NCI-H1092 treated with DMSO at 0.1 percent for 48 hours (cell line): Measurements from ENCODE around the gene PPP1R9B.

Experiments used
- DNase-seq: peaks from one replicate; lab custom pipeline; 2025; lab: John Stamatoyannopoulos, UW

Gene PPP1R9B

GRCh38 chr17:50155115-50155819, 4.8 kb upstream of the PPP1R9B start:
- DNase-seq: no peak

GRCh38 chr17:50154604-50155003, 4.1 kb upstream of the PPP1R9B start:
- no peak for DNase-seq

- no peak for DNase-seq
These were observed 3.4 kb upstream of the PPP1R9B start for GRCh38 chr17:50153650-50154575.

GRCh38 chr17:50152736-50153135, 2.3 kb upstream of the PPP1R9B start:
- no peak for DNase-seq

DNA sequence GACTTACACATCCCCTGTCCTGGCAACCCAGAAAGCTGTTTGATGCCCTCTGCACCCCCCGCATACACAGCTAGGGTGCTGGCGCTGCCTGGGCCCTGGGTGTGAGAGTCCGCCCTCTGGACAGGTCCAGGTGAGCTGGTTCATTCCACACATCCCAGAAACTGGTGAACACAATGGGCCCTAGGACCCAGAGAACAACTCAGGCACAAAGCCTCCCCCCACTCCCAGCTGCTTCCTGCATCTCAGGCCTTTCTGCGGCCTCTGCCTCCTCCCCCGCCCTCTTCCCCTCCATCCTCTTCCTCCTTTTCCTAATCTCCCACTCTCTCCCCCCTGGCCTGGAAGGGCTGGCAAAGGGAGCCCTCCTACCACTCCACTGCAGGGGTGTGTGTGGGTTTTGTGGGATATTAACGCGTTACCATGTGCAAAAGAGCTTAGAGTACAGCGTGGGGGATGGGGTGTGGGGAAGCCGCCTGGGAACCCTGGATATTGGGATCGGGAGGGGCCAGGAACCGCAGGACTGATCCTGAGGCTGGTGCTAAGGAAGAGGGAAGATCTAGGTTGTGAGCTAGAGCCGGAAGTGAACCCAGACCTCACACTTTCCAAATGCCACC, 1.6 kb upstream of the PPP1R9B start:
- peak; percentile 82 for DNase-seq

- peak; percentile 80 for DNase-seq
These were observed 812 bp upstream of the PPP1R9B start for GRCh38 chr17:50151041-50151936.

DNA sequence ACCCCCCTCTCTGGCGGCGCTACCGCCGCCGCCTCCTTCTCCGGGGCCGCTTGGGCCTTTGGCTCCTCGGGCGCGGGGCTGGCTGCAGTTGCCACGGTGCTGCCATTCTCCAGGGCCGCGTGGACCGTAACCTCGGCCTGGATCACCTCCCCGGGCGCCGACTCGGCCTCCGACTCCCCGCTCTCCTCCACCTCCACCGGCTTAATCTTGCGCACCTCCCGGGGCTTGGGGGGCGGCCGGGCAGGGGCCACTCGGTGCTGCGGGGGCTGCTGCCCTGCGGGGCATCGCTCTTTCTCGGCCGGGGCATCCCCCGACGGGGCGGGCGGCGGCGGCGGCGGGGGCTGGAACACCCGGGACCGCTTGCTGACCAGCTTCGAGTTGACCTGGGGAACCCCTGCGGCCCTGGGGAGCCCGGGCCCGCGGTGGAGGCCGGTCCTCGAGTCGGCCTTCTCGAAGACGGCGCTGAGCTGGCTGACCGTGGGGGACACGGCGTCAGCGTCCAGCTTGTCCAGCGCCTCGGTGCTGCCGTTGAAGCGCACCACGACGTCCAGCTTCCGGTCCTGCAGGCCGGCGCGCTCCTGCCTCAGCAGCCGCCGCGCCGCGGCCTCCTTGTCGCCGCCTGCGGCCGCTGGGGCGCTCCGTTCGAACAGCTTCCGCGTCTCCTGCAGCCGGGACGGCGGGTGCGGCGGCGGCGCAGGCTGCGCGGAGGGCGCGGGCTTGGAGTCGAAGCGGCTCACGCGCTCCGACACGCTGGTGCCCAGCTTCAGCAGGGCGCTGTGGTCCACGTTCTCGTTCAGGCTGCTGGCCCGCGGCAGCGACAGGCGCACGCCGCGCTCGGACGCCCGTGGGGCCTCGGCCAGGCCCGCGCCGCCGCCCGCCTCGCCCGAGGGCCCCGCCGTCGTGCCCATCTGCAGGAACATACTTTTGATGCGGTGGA, 792 bp downstream of the PPP1R9B start:
- peak; percentile 46 for DNase-seq

DNA sequence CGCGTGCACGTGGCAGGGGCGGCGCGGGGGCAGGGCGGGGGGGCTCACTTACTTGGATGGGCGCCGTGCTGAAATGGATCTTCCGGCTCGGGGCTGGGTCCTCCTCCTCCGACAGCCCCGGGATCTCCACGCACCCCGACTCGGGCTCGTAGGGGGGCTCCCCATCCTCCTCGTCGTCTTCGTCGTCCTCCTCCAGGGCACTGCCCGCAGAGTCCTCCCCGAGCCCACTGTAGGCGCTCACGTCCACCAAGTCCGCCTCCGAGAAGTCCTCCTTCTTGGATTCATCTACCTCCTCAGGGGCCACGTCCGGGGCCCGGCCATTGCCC, 1.4 kb downstream of the PPP1R9B start:
- DNase-seq: no peak

GRCh38 chr17:50148226-50149090, 2.0 kb downstream of the PPP1R9B start:
- no peak for DNase-seq

DNA sequence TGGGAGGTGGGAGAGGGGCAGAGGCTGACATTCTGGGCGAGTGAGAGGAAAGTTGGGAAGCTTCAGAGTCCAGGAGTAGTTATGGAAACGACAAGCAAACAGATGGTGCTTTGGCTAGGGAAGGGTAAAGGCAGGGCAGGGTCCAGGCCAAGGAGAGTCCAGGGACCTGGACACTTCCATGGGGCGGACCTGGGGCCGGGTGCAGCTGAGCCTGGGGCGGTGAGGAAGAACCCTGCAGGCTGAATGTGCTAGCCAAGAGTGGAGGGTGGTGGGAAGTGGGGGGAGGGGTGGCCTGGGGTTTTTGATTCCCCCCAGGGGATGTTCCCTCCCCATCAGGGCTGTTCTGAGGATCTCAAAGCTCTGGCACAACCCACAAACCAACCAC, 2.6 kb downstream of the PPP1R9B start:
- DNase-seq: no peak

DNA sequence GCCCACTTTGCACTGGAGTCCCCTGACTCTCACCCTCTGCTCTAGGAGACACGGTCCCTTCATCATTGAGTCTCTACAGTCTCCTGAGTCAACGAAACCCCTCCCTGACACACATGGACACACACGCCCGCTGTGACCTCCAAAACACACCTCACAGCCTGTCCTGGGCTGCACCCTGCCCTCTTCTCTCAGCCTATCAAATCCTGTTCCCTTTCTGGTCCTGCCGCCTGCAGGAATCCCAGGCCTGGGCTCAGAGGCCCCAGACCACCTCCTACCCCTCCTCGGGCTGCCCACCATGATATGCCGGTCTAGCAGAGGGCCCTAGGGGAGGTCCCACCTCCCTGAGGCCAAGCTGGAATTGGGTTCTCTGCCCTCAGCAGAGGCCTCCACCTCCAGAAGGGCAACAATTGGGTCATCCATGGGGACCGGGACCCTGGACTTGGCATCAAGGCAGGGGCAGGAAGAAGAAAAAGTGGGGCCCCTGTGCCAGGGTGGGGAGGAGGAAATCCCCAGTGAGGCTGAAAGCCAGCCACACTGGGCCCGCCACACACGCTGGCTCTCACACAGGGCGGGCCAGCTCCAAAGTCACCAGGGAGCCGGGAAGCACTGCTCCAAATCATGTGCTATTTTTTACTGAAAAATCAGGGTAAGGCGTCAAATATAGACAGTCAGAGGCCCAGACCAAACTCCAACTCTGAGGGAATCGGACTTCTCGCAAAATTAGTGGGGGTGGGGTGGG, 3.4 kb downstream of the PPP1R9B start:
- DNase-seq: no peak

- no peak for DNase-seq
These were observed 4.1 kb downstream of the PPP1R9B start for GRCh38 chr17:50146230-50146926.

DNA sequence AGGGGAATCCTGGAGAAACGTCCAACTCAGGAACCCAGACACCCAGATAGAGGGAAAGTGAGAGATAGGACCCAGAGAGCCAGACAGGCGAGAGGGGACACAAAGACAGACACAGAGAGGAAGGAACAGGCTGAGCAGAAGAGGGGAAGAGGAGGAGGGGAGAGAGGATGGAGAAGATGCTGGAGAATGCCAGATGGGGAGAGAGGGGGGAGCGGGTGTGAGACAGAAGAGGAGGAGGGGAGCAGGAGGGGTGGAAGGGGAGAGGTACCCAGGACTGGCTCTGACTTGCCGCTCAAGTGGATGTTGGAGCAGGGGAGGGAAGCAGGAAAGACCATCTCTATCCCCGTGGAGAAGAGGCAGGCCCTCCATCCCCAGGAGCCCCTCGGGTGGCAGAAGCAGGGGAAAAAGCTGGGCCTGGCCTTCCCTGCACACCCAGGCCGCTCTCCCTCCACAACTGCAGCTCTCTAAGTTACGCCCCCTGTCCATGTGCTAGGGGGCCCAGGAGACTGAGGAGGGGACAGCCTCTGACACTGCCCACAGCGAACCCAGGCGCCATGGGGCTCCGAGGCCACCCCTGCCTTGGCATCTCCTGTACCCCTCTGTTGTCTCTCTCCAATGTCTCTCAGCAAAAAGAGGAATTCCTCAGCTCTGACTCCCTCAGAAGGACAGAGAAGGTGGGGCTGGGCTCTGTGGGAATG, 4.8 kb downstream of the PPP1R9B start:
- DNase-seq: no peak

DNA sequence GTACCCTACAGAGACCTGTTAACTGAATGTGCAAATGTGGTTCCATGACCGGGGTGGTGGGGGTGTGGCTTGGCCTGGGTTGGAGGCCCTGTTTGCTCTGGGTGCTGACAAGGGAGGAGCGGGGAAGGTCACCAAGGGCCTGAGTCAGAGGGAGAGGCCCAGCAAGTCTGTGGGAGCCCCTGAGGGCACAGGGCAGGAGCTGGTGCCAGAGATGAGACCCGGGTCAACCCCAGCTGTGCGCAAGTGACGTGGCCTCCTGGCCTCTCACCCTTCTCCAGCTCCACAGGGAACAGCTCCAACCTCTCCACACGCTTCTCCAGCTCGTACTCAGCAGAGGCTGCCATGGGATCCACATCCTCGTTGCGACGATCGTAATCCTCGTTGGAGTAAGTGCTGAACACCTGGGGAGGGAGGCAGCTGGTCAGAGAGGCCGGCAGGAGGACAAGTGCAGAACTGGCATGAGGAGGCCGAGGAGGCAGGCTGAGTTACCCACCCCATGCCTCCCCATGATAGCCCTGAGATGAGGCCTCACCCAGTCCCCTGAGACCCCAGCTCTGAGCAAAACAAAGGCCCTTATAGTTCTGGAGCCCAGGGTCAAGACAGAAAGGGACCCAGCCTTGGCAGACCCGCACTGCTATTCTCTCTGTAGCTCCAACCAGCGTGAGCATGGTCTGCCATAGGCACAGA, 5.5 kb downstream of the PPP1R9B start:
- no peak for DNase-seq

GRCh38 chr17:50144355-50144754, 6.1 kb downstream of the PPP1R9B start:
- no peak for DNase-seq

- DNase-seq: no peak
These were observed 6.9 kb downstream of the PPP1R9B start for GRCh38 chr17:50143461-50144176.

- DNase-seq: no peak
These were observed 8.7 kb downstream of the PPP1R9B start for GRCh38 chr17:50141745-50142110.
